Testis (tissue), 2 donors: ENCODE data around the gene CDH24.

Experiments
- POLR2A ChIP-seq: fragments of 450-650 bp; IDR thresholded peaks from one replicate; pipeline ENCODE4 v1.6.1; 2017; ENCODE audit warnings: antibody characterized with exemption, mild to moderate bottlenecking, moderate library complexity
- TF ChIP-seq, protein P1 (sequence below), 3 experiments: fragments of 450-650 bp in 2 of 3; fragments of 200-600 bp in 1 of 3; sonication (generic) in 1 of 3; IDR thresholded peaks; one replicate each; pipeline ENCODE4 v1.5.1; 2016 to 2019; ENCODE audit warnings: antibody characterized with exemption in 3 of 3, mild to moderate bottlenecking in 2 of 3, moderate library complexity in 1 of 3

GRCh38 chr14:23015618-23016017 lies 41.7 kb downstream of the CDH24 start:
- TF ChIP-seq, protein P1, sequence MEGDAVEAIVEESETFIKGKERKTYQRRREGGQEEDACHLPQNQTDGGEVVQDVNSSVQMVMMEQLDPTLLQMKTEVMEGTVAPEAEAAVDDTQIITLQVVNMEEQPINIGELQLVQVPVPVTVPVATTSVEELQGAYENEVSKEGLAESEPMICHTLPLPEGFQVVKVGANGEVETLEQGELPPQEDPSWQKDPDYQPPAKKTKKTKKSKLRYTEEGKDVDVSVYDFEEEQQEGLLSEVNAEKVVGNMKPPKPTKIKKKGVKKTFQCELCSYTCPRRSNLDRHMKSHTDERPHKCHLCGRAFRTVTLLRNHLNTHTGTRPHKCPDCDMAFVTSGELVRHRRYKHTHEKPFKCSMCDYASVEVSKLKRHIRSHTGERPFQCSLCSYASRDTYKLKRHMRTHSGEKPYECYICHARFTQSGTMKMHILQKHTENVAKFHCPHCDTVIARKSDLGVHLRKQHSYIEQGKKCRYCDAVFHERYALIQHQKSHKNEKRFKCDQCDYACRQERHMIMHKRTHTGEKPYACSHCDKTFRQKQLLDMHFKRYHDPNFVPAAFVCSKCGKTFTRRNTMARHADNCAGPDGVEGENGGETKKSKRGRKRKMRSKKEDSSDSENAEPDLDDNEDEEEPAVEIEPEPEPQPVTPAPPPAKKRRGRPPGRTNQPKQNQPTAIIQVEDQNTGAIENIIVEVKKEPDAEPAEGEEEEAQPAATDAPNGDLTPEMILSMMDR (IDR thresholded peaks at IDR 0.05), result no peak
- TF ChIP-seq POLR2A, result no peak
